DND-41 (cell line): Measurements from ENCODE around the gene FERD3L.

ENCODE experiments used
- CTCF ChIP-seq: IDR thresholded peaks from 2 replicates; pipeline ENCODE4 v1.5.1; 2012; ENCODE audit warnings: borderline replicate concordance, low read length, moderate library complexity, mild to moderate bottlenecking; ENCODE audit not compliant: poor library complexity, severe bottlenecking; ENCODE audit errors: extremely low read depth
- EZH2 ChIP-seq: IDR thresholded peaks from 3 replicates; pipeline ENCODE4 v1.6.1; 2012; ENCODE audit warnings: borderline replicate concordance, low read depth, mild to moderate bottlenecking, moderate library complexity, low read length, inconsistent platforms; ENCODE audit not compliant: severe bottlenecking

- TF ChIP-seq CTCF (no peak), EZH2 (no peak)
Observed at GRCh38 chr7:19117091-19117869, 27.9 kb downstream of the FERD3L start, which contains the start of gene TWIST1.
